ENCODE data around the gene OR10A5.
"Not testable (repeated sequence)": the region's sequence is repeated elsewhere in the genome, so short reads cannot be mapped to it uniquely, and the experiment has no call there.

OR10A5 gene, protein sequence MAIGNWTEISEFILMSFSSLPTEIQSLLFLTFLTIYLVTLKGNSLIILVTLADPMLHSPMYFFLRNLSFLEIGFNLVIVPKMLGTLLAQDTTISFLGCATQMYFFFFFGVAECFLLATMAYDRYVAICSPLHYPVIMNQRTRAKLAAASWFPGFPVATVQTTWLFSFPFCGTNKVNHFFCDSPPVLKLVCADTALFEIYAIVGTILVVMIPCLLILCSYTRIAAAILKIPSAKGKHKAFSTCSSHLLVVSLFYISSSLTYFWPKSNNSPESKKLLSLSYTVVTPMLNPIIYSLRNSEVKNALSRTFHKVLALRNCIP

GRCh38 chr11:6845383-6845782 lies at the start of gene OR10A5:
OR10A5 (plus strand) TSS chr11:6845683; CDS start chr11:6845683, 0 bp downstream.
- Histone ChIP-seq H3K36me3 (ENCODE audit: insufficient read depth, low read length) (no peaks in the 10 kb centered on the region), H3K4me1 (ENCODE audit: insufficient read depth, low read length) (peaks cover 13% of the 10 kb centered on the region; the same call in 1 of the 2 replicates), H3K9me3 (ENCODE audit: control insufficient read depth, insufficient read depth, low read length) (peaks cover 4% of the 10 kb centered on the region), H3K9ac (ENCODE audit: low read depth, low read length) (no peak within 1 kb of the TSS)

- peaks cover 3% of the 10 kb centered on the region; the same call in 1 of the 2 replicates for H3K36me3 ChIP-seq (ENCODE audit: insufficient read depth, low read length)
Observed at GRCh38 chr11:6799402-6799801, 46.1 kb upstream of the OR10A5 start, which contains the start of gene OR6A2. OR6A2 (minus strand) TSS chr11:6799689; CDS start chr11:6795708, 3,981 bp downstream.

DNA sequence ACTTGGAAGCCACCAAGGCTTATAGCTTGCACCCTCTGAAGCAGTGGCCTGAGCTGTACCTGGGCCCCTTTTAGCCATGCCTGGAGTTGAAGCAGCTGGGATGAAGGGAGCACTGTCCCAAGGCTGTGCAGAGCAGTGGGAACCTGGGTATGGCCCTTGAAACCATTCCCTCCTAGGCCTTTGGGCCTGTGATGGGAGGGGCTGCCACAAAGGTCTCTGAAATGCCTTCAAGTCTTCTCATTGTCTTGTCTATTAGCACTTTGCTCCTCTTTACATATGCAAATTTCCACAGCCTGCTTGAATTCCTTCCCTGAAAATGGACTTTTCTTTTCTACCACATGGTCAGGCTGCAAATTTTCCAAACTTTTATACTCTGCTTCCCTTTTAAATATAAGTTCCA lies 44.4 kb upstream of the OR10A5 start:
- H3K9me3 ChIP-seq (ENCODE audit: control insufficient read depth, insufficient read depth, low read length); H3K4me1 ChIP-seq (ENCODE audit: insufficient read depth, low read length); H3K9ac ChIP-seq (ENCODE audit: low read depth, low read length); H3K36me3 ChIP-seq (ENCODE audit: insufficient read depth, low read length): not testable (repeated sequence)

More at GRCh38 chr11:6799402-6799801, 46.1 kb upstream of the OR10A5 start, which contains the start of gene OR6A2:
- Histone ChIP-seq H3K9ac (ENCODE audit: low read depth, low read length) (no peak within 1 kb of the TSS), H3K4me1 (ENCODE audit: insufficient read depth, low read length) (peaks cover 3% of the 10 kb centered on the region; the same call in 1 of the 2 replicates), H3K9me3 (ENCODE audit: control insufficient read depth, insufficient read depth, low read length) (peaks cover 9% of the 10 kb centered on the region)

GRCh38 chr11:6812390-6813005 lies 33.0 kb upstream of the OR10A5 start:
- H3K4me1 ChIP-seq (ENCODE audit: insufficient read depth, low read length), result no peaks in the 10 kb centered on the region
- no peaks in the 10 kb centered on the region for H3K9me3 ChIP-seq (ENCODE audit: control insufficient read depth, insufficient read depth, low read length)
- H3K36me3 ChIP-seq (ENCODE audit: insufficient read depth, low read length), result no peaks in the 10 kb centered on the region
- H3K9ac ChIP-seq (ENCODE audit: low read depth, low read length), result no peak overlapping the region

GRCh38 chr11:6813656-6814055 lies 31.8 kb upstream of the OR10A5 start:
- no peak overlapping the region for H3K9ac ChIP-seq (ENCODE audit: low read depth, low read length)
- H3K4me1 ChIP-seq (ENCODE audit: insufficient read depth, low read length), result no peaks in the 10 kb centered on the region
- H3K36me3 ChIP-seq (ENCODE audit: insufficient read depth, low read length), result no peaks in the 10 kb centered on the region
- no peaks in the 10 kb centered on the region for H3K9me3 ChIP-seq (ENCODE audit: control insufficient read depth, insufficient read depth, low read length)

DNA sequence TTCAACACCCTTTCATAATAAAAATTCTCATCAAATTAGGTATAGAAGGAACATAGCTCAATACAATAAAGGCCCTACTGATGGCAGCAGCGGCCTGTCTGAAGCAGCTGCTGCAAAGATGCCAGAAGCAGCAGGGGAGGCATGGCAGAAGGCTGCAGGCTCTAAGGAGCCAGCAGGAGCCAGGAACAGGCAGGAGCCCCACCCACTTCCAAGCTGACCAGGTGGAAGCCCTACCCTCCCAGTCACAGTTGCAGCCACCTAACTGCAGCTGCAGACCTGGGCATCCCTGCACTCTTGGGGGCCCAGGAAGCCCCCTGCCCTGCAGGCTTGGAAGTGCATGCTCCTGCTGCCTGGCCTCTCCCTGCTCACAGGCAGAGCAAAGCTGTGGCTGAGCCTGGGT lies 27.8 kb upstream of the OR10A5 start:
- H3K9me3 ChIP-seq (ENCODE audit: control insufficient read depth, insufficient read depth, low read length), result no peaks in the 10 kb centered on the region
- no peak overlapping the region for H3K9ac ChIP-seq (ENCODE audit: low read depth, low read length)
- H3K4me1 ChIP-seq (ENCODE audit: insufficient read depth, low read length), result no peaks in the 10 kb centered on the region
- H3K36me3 ChIP-seq (ENCODE audit: insufficient read depth, low read length), result no peaks in the 10 kb centered on the region

DNA sequence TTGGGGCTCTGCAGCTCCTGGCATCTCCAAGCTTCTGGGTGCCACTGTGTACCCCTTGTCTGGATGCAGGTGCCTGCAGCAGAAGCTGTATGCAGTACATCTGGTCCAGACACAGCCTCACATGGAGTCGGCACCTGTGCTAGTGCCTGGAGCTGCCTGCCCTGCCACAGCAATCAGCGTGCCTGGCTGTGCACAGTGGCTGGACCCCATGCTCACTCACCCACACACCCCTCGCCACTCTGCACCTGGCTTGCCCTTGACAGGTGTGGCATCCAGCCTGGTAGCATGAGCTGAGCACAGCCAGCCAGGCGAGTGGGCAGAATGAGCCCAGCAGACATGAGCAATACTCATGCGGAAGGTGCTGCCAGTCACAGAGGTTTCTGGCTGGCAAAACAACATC lies 26.5 kb upstream of the OR10A5 start:
- no peaks in the 10 kb centered on the region for H3K9me3 ChIP-seq (ENCODE audit: control insufficient read depth, insufficient read depth, low read length)
- H3K4me1 ChIP-seq (ENCODE audit: insufficient read depth, low read length), result no peaks in the 10 kb centered on the region
- no peaks in the 10 kb centered on the region for H3K36me3 ChIP-seq (ENCODE audit: insufficient read depth, low read length)
- no peak overlapping the region for H3K9ac ChIP-seq (ENCODE audit: low read depth, low read length)

DNA sequence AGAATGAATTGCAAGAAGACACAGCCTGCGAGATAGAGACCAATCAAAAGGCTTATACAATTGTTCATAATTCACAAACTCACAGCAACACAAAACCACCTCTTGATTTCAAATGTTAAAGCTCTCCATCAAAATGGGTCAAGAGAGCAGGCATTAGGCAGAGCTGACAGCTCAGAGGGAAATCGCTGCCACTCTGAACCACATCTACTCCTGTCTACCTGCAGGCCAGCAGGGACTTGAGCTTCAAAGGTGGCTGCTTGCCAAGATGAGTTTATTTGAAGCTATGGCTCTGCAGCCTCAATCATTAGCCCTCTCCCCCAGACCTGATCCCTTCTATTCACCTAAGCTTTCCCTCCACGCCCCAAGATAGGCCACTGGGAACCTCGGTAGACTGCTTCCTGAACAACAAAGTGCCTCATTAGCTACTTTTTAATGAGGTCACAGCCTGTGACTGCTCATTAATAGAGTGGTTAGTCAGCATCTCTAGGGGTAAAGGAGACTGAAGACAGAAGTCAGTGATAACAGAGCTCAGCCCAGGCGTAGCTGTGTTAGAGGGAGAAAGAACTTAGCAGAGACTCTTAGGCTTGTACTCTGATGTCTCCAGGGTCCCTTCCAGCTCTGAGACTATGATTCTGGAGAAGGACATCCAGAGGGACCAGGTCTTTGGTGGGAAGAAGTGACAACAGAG lies 21.2 kb upstream of the OR10A5 start:
- Histone ChIP-seq H3K9me3 (ENCODE audit: control insufficient read depth, insufficient read depth, low read length) (no peaks in the 10 kb centered on the region; the same call in 1 of the 2 replicates), H3K4me1 (ENCODE audit: insufficient read depth, low read length) (no peaks in the 10 kb centered on the region), H3K36me3 (ENCODE audit: insufficient read depth, low read length) (no peaks in the 10 kb centered on the region), H3K9ac (ENCODE audit: low read depth, low read length) (no peak overlapping the region)

- Histone ChIP-seq H3K36me3 (ENCODE audit: insufficient read depth, low read length) (no peaks in the 10 kb centered on the region), H3K9ac (ENCODE audit: low read depth, low read length) (no peak overlapping the region), H3K4me1 (ENCODE audit: insufficient read depth, low read length) (no peaks in the 10 kb centered on the region), H3K9me3 (ENCODE audit: control insufficient read depth, insufficient read depth, low read length) (no peaks in the 10 kb centered on the region; the same call in 1 of the 2 replicates)
Observed at GRCh38 chr11:6825231-6825744, 20.2 kb upstream of the OR10A5 start.

GRCh38 chr11:6828103-6828502 lies 17.4 kb upstream of the OR10A5 start:
- H3K36me3 ChIP-seq (ENCODE audit: insufficient read depth, low read length), result no peaks in the 10 kb centered on the region

GRCh38 chr11:6833356-6833755 lies 12.1 kb upstream of the OR10A5 start:
- Histone ChIP-seq H3K9ac (ENCODE audit: low read depth, low read length) (no peak overlapping the region), H3K36me3 (ENCODE audit: insufficient read depth, low read length) (no peaks in the 10 kb centered on the region), H3K4me1 (ENCODE audit: insufficient read depth, low read length) (no peaks in the 10 kb centered on the region), H3K9me3 (ENCODE audit: control insufficient read depth, insufficient read depth, low read length) (no peaks in the 10 kb centered on the region; the same call in 1 of the 2 replicates)

More at GRCh38 chr11:6828103-6828502, 17.4 kb upstream of the OR10A5 start:
- H3K9me3 ChIP-seq (ENCODE audit: control insufficient read depth, insufficient read depth, low read length), result no peaks in the 10 kb centered on the region; the same call in 1 of the 2 replicates
- H3K4me1 ChIP-seq (ENCODE audit: insufficient read depth, low read length), result no peaks in the 10 kb centered on the region
- H3K9ac ChIP-seq (ENCODE audit: low read depth, low read length), result no peak overlapping the region

- no peaks in the 10 kb centered on the region for H3K4me1 ChIP-seq (ENCODE audit: insufficient read depth, low read length)
- no peaks in the 10 kb centered on the region for H3K9me3 ChIP-seq (ENCODE audit: control insufficient read depth, insufficient read depth, low read length)
- H3K9ac ChIP-seq (ENCODE audit: low read depth, low read length), result no peak overlapping the region
- no peaks in the 10 kb centered on the region for H3K36me3 ChIP-seq (ENCODE audit: insufficient read depth, low read length)
Observed at GRCh38 chr11:6834021-6834420, 11.5 kb upstream of the OR10A5 start.

DNA sequence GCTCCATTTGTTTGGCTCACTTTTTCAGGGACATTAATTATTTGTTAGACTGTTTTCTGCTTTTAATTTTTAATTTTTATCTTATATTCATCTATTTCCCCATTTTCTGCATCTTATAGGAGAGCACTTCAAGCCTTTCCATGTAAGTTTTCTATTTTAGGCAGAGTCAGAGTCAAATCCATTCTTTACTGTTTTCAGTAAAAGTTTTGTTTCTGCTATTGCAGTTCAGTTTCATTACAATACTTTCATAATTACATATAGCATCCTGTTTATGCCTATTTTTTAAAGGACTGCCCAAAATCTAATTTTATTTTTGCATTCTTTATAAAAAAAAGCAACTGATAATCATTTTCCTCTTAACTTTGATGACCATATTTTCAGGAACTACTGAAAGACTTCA lies 3.8 kb upstream of the OR10A5 start:
- Histone ChIP-seq H3K9ac (ENCODE audit: low read depth, low read length) (no peak overlapping the region), H3K9me3 (ENCODE audit: control insufficient read depth, insufficient read depth, low read length) (peaks cover 3% of the 10 kb centered on the region; the same call in 1 of the 2 replicates), H3K36me3 (ENCODE audit: insufficient read depth, low read length) (no peaks in the 10 kb centered on the region), H3K4me1 (ENCODE audit: insufficient read depth, low read length) (peaks cover 9% of the 10 kb centered on the region; the same call in 1 of the 2 replicates)

GRCh38 chr11:6843670-6844069 lies 1.8 kb upstream of the OR10A5 start:
- Histone ChIP-seq H3K9me3 (ENCODE audit: control insufficient read depth, insufficient read depth, low read length) (peaks cover 3% of the 10 kb centered on the region; the same call in 1 of the 2 replicates), H3K9ac (ENCODE audit: low read depth, low read length) (no peak overlapping the region), H3K36me3 (ENCODE audit: insufficient read depth, low read length) (no peaks in the 10 kb centered on the region), H3K4me1 (ENCODE audit: insufficient read depth, low read length) (peaks cover 13% of the 10 kb centered on the region; the same call in 1 of the 2 replicates)

Data from ES-I3 (cell line).